Esophagus mucosa (tissue), 1 donor: ENCODE data around the gene JMJD1C. TPM values are rescaled to one million over a fixed set of nuclear protein-coding genes. Genes with fewer than 3 reads are reported as not detected.
A peak's percentile ranks its signal among the peaks of the same experiment; 100 is the strongest.

Source experiments
- ATAC-seq: fragments of 200-7000 bp; cut with Tn5 transposase; one replicate; pipeline ENCODE4 v1.9.1; 2020
- total RNA-seq: library from RNA; stranded (reverse); gene quantifications from one replicate; pipeline ENCODE4 v1.2.4, GENCODE V29; 2023
- donor health status: DM: yes; HTN: yes; CAD: no.

Gene JMJD1C
- total RNA-seq, 1 donor from 2014 or later, result 42.1 TPM

- ATAC-seq, result no peak
These were observed 251.2 kb downstream of the JMJD1C start for GRCh38 chr10:63214571-63214970.

GRCh38 chr10:63213489-63213888 lies 252.3 kb downstream of the JMJD1C start:
- peak; percentile 22 for ATAC-seq

- ATAC-seq, result no peak
These were observed 255.1 kb downstream of the JMJD1C start for GRCh38 chr10:63210611-63211196.

GRCh38 chr10:63209705-63210104 lies 256.1 kb downstream of the JMJD1C start:
- no peak for ATAC-seq

DNA sequence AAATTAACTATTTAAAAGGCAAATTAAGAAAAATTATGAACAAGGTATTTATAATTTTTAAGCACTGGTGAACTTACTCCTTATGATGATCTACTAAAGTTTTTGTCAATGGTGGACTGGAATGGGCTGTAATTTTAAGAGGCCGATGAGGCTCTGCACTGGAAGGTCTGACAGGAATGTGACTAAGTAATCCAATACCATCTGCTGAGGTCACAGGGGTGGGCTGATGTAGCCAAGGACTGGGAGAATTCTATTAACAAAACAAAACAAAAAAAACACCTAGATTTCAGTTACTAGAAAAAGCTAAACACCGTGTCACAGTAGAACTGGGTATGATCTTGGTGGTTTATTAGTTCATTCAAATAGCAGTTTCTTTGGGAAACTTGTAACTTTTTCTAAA lies 256.8 kb downstream of the JMJD1C start:
- no peak for ATAC-seq

DNA sequence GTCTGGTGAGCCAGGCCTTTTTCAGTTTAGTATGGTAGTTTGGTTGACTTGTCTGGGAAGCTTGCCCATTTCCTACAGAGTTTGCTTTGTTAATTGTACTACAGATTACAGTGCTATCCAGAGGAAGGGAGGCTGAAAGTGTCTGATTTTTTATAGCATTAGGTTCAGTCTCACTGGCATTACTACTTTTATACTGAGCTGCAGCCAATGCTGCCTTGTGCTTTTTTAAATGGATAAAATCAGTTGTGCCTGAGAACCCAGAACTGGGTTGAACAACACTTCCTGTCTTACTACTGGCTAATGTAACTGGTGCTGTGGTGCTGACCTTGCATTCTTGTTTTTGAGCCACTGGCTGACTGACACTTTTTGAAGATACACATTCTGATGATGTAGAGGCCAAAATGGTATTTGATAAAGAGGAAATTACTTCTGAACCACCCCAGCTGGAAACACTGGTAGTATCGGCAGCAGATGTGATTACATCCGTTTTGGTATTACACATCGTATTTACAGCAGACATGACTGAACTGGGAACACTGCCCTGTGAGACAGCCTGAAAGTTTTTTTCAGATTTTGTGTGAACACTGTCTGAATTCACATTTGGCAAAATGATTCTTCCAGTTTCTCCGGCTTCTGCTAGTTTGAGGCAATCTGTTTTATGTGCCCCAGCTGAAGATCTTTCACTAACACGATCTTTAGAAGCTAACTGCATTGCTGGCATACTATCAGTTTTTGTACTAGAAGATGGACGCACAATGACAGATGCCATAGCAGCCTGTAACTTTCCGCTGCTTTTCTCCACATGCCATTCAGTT lies 258.6 kb downstream of the JMJD1C start:
- peak; percentile 66 for ATAC-seq

DNA sequence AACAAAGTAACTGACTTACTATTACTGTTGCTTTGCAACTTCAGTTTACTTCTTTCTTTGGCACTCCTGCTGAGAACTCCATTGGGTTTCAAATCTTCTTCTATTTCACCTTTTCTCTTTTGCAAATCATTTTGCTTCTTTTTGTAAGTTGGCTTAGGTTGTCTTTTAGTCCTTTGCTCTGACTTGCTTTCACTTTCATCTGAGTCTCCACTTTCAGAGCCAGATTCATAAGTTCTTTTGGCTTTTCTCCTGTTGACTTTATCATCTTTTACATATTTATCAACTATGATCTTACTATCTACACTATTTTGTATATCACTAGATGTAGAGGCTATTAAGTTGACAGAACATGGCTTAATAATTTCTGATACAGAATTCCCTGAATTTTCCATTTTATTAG lies 259.2 kb downstream of the JMJD1C start:
- ATAC-seq, result no peak

DNA sequence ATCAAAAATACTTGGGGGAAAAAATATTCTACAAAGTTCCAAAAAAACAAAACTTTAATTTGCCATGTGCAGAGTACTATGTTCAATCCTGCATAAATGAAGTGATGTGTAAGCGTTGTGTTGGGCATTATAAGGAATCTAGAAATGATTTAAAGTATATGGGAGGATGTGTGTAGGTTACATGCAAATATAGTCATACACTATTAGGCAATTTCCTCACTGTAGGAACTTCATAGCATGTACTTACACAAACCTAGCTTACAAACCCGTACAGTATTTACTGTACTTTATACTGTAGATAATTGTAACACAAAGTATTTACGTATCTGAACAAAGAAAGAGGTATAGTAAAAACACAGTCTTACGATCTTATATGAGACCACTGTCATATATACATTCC lies 260.4 kb downstream of the JMJD1C start:
- no peak for ATAC-seq

- no peak for ATAC-seq
These were observed 260.9 kb downstream of the JMJD1C start for GRCh38 chr10:63204667-63205391.

DNA sequence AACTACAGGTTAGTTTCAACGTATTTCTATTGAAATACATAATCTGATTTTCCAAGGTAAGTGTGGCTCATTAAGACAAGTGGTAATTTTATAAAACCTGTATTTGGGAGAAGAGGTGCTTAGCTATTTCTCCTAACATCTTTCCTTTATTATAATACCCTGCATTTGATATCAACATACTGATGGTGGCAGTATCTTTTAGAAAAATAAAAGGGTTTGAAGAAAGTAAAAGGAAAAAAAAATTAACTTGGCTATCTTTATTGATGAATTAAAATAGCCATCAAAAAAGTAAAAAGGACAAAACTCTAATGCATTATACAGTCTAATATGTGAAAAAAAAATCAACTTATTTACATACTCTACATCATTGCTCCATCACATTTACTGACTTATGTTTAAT lies 264.7 kb downstream of the JMJD1C start:
- no peak for ATAC-seq

GRCh38 chr10:63200431-63200830 lies 265.3 kb downstream of the JMJD1C start:
- ATAC-seq, result no peak

- ATAC-seq, result no peak
These were observed 266.1 kb downstream of the JMJD1C start for GRCh38 chr10:63199716-63200115.

- no peak for ATAC-seq
These were observed 268.3 kb downstream of the JMJD1C start for GRCh38 chr10:63197344-63198092.

DNA sequence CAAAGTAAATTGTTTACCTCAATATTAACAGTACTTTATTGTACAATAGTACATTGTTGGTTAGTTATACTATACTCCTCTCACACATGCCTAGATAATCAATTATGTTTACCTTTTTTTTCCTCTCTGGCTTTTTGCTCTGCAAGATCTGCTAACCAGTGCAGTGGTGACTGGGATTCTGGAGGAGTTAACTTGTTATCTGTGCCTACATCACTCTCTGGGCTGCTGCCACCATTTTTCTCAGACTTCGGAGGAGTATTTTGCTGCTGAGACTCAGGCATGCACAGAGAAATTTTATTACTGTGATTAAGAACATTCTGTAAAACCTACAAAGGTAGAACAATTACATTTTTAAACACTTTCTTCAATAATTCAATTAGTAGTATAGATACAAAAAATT lies 273.0 kb downstream of the JMJD1C start:
- no peak for ATAC-seq

DNA sequence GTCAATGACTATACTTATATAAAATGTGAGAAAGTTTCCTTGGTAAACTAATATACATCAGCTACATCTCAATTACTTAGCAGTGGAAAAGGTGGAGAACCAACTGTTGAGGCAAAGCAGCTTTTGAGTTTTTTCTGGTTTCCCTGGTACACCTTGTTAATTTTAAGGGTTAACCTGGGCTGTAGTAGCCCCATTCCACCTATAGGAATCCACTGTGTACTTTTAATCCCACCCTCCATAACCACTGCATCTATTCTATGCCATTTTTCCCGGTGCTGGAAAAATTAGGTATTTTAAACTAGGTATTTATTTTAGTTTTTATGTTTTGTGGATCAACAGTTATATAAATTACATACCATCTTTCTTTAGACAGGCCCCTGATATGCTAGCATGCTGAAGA lies 290.2 kb downstream of the JMJD1C start:
- no peak for ATAC-seq

GRCh38 chr10:63173468-63174232 lies 292.1 kb downstream of the JMJD1C start:
- no peak for ATAC-seq

DNA sequence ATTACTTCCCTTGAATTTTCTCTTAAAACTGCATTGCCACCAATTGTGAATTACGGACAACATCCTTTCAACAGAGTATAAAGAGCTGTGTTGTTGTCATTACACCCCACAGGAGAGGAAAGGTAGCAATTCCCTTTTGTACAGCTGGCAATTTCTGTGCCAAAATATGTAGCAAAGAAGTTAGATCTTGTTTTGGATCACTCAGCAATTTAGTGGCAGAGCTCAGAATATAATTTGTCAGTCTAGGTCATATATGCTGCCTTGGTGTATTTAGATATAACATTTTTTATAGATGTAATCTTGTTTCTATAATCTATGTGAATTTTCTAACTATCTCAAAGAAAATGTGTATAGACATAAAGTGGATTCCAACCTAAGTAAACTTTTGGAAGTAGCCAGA lies 293.9 kb downstream of the JMJD1C start:
- no peak for ATAC-seq

GRCh38 chr10:63171255-63171855 lies 294.4 kb downstream of the JMJD1C start:
- ATAC-seq, result no peak

DNA sequence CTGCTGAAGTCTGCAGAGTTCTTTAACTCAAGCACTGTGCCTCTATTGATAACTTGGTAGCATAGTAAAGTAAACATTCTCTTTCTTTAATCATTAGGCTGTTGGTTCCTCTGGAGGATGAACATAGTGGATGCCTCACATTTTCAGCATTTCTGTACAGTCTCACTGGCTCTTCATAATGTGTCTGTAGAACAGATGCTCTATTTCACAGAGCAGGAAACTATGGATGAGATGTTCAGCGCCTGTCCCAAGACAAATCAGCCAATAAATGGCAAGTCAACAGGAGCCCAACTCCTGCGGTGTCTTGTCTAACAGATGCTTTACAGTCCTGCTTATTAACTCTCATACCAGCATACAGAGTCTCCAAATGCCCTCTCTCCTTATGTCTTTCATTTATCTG lies 296.2 kb downstream of the JMJD1C start:
- no peak for ATAC-seq

DNA sequence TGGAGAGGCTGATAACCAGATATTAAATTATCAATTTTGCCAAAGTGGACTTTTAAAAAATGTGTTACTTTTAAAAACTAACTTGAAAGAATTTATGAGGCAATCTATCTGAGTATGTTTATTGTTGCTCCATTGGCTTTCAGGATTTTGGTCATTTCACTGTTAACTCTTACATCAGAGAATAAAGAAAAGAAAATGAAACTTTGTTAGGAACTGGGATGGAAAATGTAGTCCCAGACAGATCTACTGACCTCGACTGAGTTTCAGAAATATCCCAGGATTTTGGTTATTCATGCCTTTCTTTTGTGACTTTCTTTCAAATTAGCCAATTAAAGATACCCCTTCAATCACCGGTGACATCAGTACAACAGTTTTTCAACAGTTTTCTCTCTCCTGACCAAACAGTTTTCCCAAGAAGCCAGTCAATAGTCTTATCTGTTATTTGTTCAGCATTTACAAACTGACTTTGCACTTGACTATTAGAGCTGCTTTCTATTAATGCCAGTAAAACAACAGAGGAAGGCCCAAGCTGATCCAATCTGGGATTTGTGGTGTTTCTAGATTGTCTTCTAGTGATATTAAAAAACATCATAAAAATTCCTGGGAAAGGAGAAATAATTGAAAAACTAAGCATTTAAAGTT lies 296.8 kb downstream of the JMJD1C start:
- no peak for ATAC-seq

GRCh38 chr10:63166742-63167258 lies 299.0 kb downstream of the JMJD1C start:
- peak; percentile 68 for ATAC-seq
